Spleen (tissue), 11 donors: ENCODE data around the gene MED13L. TPM values are rescaled to one million over a fixed set of nuclear protein-coding genes. Genes with fewer than 3 reads are reported as not detected.

Source experiments
- DNase-seq: peaks from one replicate; pipeline ENCODE4 v3.0.0-alpha.2; 2020
- H3K27ac ChIP-seq, 8 donors: fragments of 200-600 bp; sonication (generic) in 7 of 8; 1 replicate in 4 of 8; 2 replicates in 4 of 8; pipeline versions ENCODE4 v1.5.0 to v1.8.0; 2016 to 2021; ENCODE audit warnings: inconsistent platforms in 4 of 8, mild to moderate bottlenecking in 4 of 8, moderate library complexity in 1 of 8
- H3K27me3 ChIP-seq, 7 donors: fragments of 200-600 bp; sonication (generic) in 6 of 7; replicated peaks in 1 of 7; 1 replicate in 4 of 7; 2 replicates in 3 of 7; pipeline versions ENCODE4 v1.5.0 to v1.8.0; 2016 to 2021; ENCODE audit warnings: inconsistent platforms in 3 of 7, mild to moderate bottlenecking in 1 of 7
- H3K36me3 ChIP-seq, 6 donors: fragments of 200-600 bp; sonication (generic) in 5 of 6; 1 replicate in 4 of 6; 2 replicates in 2 of 6; pipeline versions ENCODE4 v1.5.0 to v1.8.0; 2016 to 2021; ENCODE audit warnings: inconsistent platforms in 2 of 6
- H3K4me1 ChIP-seq, 6 donors: fragments of 200-600 bp; sonication (generic) in 5 of 6; 1 replicate in 3 of 6; 2 replicates in 3 of 6; pipeline versions ENCODE4 v1.5.0 to v1.8.0; 2016 to 2021; ENCODE audit warnings: inconsistent platforms in 3 of 6
- H3K4me3 ChIP-seq, 8 donors: fragments of 200-600 bp; sonication (generic) in 7 of 8; 1 replicate in 4 of 8; 2 replicates in 4 of 8; pipeline versions ENCODE4 v1.5.0 to v1.8.0; 2016 to 2021; ENCODE audit warnings: inconsistent platforms in 4 of 8, mild to moderate bottlenecking in 4 of 8, moderate library complexity in 2 of 8
- H3K9me3 ChIP-seq, 8 donors: fragments of 200-600 bp; sonication (generic) in 7 of 8; 1 replicate in 4 of 8; 2 replicates in 4 of 8; pipeline versions ENCODE4 v1.5.0 to v1.8.0; 2016 to 2021; ENCODE audit warnings: inconsistent platforms in 4 of 8
- POLR2A ChIP-seq, 3 donors: fragments of 450-650 bp; IDR thresholded peaks; one replicate each; pipeline ENCODE4 v1.5.1; 2017; ENCODE audit warnings: antibody characterized with exemption in 3 of 3, mild to moderate bottlenecking in 1 of 3
- POLR2AphosphoS5 ChIP-seq, 3 donors: sonication (generic); formaldehyde crosslinking; IDR thresholded peaks; one replicate each; pipeline ENCODE4 v1.5.1; 2017; ENCODE audit warnings: antibody characterized with exemption in 3 of 3
- WGBS, 5 donors: extraction: QIAGEN DNeasy Blood & Tissue Kit in 3 of 5; methylation state at CpG; one replicate each; pipeline versions ENCODE4 v1.1.5 to v1.1.7; 2013 to 2018; 5-methylcytosine and 5-hydroxymethylcytosine counted together
- intact Hi-C: fragments of 100-400 bp; cut with DNase I; formaldehyde crosslinking; loops from one replicate; pipeline ENCODE4 v1.15.0; 2023; ENCODE audit warnings: low total_unique reads
- polyA plus RNA-seq, 3 donors: library from polyadenylated mRNA; stranded (reverse); fragments of 200-250 nt; gene quantifications; one replicate each; pipeline ENCODE4 v1.2.1, GENCODE V29; 2013
- total RNA-seq, 7 donors: library from RNA; depleted of rRNA in 3 of 7; stranded (reverse); fragments of >200 nt in 3 of 7; fragmentation: NEBNext Ultra II Directional in 4 of 7; extraction: Animal tissue kit (Norgen Biotek cat#: 25700) in 4 of 7; gene quantifications; one replicate each; pipeline versions ENCODE4 v1.1.0 to v1.2.1, GENCODE V29; 2016 to 2021
- TF ChIP-seq, protein P1 (sequence below), 11 experiments: fragments of 200-600 bp in 7 of 11; fragments of 450-650 bp in 4 of 11; sonication (generic) in 4 of 11; IDR thresholded peaks in 8 of 11; conservative IDR thresholded peaks in 3 of 11; 1 replicate in 7 of 11; 2 replicates in 4 of 11; pipeline versions ENCODE4 v1.4.0 to v1.8.0; 2016 to 2021; ENCODE audit warnings: antibody characterized with exemption in 11 of 11, inconsistent platforms in 4 of 11, mild to moderate bottlenecking in 1 of 11
- donor health status: healthy with polysubstance abuse.
- donor health status: DM: no; HTN: no; CAD: no; lungs with moderate emphysema.
- donor health status: DM: no; HTN: no; CAD: no.
- donor health status: Bipolar disorder and iron deficiency.
- donor health status: healthy.
- donor health status: DM: no; HTN: no; CAD: no.
- donor health status: DM: yes; HTN: yes; CAD: no.

The MED13L gene
- total and polyA plus RNA-seq, 10 donors = 13.4 to 255 (median 185) TPM

DNA sequence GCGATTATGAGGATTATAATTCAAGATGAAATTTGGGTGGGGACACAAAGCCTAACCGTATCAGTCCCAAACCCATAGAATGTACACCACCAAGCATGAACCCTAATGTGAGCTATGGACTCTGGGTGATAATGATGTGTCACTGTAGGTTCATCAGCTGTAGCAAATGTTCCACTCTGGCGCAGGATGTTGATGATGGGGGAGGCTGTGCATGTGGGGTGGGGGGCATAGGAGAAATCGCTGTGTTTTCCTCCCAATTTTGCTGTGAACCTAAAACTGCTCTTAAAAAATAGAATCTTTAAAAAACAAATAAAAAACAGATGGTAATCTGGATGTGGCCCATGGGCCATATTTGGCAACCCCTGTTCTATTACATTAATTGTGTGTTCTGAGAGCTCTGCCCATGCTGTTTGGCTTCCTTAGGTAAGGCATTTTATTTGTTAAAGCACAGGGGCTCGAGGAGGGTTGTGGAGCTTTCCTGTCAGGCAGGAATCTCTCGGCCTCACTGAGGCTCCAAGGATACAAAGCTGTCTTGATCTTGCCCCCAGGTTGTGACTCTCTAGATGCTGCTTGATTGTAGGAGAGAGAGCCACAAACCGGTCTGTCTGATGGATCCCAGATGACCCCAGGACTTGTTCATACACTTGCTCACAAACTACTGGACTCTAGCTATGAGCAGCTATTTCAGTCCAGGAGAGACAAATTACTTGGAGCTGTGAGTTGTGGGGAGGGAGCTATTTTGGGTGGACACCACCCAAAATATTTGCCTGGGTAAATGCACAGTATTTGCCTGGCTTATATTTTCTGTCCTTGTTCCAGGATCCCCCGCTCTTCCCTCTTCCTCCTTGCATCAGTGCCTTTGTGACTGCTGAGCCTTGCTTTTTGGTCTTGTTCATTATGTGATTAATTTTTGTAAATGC is 340.2 kb downstream of the MED13L start:
- intact Hi-C loops = no loop called here
- H3K27me3 ChIP-seq = no peaks in the 10 kb centered on the region
- H3K27ac ChIP-seq = no peak overlapping the region
- peaks cover 0 to 16% (median 11%) of the 10 kb centered on the region in 8 donors for H3K9me3 ChIP-seq
- no peak for DNase-seq
- TF ChIP-seq, protein P1, sequence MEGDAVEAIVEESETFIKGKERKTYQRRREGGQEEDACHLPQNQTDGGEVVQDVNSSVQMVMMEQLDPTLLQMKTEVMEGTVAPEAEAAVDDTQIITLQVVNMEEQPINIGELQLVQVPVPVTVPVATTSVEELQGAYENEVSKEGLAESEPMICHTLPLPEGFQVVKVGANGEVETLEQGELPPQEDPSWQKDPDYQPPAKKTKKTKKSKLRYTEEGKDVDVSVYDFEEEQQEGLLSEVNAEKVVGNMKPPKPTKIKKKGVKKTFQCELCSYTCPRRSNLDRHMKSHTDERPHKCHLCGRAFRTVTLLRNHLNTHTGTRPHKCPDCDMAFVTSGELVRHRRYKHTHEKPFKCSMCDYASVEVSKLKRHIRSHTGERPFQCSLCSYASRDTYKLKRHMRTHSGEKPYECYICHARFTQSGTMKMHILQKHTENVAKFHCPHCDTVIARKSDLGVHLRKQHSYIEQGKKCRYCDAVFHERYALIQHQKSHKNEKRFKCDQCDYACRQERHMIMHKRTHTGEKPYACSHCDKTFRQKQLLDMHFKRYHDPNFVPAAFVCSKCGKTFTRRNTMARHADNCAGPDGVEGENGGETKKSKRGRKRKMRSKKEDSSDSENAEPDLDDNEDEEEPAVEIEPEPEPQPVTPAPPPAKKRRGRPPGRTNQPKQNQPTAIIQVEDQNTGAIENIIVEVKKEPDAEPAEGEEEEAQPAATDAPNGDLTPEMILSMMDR (IDR thresholded peaks at IDR 0.05 in 8 of 11, conservative IDR thresholded peaks at IDR 0.05 in 3 of 11) = no peak
- H3K4me1 ChIP-seq = no peaks in the 10 kb centered on the region
- no peaks in the 10 kb centered on the region for H3K36me3 ChIP-seq
- H3K4me3 ChIP-seq = no peak overlapping the region
- WGBS, 5 donors = 66 to 87% (median 85%) methylated on average over 8 of the region's 8 CpGs

DNA sequence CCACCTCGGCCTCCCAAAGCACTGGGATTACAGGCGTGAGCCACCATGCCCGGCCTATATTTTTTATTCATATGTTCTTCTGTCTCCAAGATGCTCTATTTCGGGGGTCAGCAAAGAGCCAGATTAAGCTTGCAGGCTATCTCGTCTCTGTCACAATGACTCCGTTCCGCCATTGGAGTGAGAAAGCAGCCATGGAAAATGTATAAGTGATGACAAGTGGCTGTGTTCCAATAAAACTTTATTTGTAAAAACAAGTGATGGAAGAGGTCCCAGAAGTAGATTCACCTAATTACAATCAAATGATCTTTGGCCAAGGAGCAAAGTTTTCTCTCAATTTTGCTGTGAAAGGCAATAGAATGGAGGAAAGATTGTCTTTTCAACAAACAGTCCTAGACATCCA is 342.6 kb downstream of the MED13L start:
- Histone ChIP-seq H3K27me3 (peaks cover 0 to 4% (median 0%) of the 10 kb centered on the region in 7 donors), H3K4me3 (no peak overlapping the region), H3K4me1 (no peaks in the 10 kb centered on the region), H3K9me3 (peaks cover 0 to 15% (median 10%) of the 10 kb centered on the region in 8 donors), H3K27ac (no peak overlapping the region), H3K36me3 (no peaks in the 10 kb centered on the region)
- DNase-seq = no peak
- intact Hi-C loops = no loop called here
- TF ChIP-seq POLR2AphosphoS5 (IDR thresholded peaks at IDR 0.05) = no peak
- TF ChIP-seq, protein P1 (IDR thresholded peaks at IDR 0.05 in 8 of 11, conservative IDR thresholded peaks at IDR 0.05 in 3 of 11) = no peak
- TF ChIP-seq POLR2A (IDR thresholded peaks at IDR 0.05) = no peak
- 81 to 96% (median 95%) methylated on average over 7 of the region's 7 CpGs for WGBS, 5 donors

DNA sequence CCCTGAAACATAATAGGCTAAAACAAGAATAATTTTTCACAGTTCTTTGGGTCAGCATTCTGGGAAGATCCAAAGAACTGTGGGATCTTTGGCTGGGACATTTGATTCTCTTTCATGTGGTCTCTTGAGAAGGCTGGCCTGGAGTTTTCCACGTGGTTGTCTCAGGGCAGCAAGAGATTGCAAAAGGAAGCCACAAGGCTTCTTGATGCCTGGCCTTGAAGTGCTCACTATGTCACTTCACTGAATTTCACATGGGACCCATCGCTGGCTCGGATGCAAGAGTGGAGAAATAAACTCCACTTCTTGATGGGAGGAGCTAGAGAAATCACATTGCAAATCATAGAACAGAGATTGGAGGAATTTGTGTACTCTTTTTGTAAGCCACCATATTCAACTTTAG is 343.4 kb downstream of the MED13L start:
- H3K4me1 ChIP-seq = no peaks in the 10 kb centered on the region
- TF ChIP-seq POLR2A (IDR thresholded peaks at IDR 0.05) (no peak), POLR2AphosphoS5 (IDR thresholded peaks at IDR 0.05) (no peak)
- TF ChIP-seq, protein P1 (IDR thresholded peaks at IDR 0.05 in 8 of 11, conservative IDR thresholded peaks at IDR 0.05 in 3 of 11) = no peak
- no peaks in the 10 kb centered on the region for H3K36me3 ChIP-seq
- peaks cover 0 to 4% (median 0%) of the 10 kb centered on the region in 7 donors for H3K27me3 ChIP-seq
- WGBS, 5 donors = 49 to 63% (median 55%) methylated on average over 3 of the region's 3 CpGs
- no peak overlapping the region for H3K27ac ChIP-seq
- H3K4me3 ChIP-seq = no peak overlapping the region
- no peak for DNase-seq
- intact Hi-C loops = no loop called here
- H3K9me3 ChIP-seq = peaks cover 0 to 7% (median 7%) of the 10 kb centered on the region in 8 donors

DNA sequence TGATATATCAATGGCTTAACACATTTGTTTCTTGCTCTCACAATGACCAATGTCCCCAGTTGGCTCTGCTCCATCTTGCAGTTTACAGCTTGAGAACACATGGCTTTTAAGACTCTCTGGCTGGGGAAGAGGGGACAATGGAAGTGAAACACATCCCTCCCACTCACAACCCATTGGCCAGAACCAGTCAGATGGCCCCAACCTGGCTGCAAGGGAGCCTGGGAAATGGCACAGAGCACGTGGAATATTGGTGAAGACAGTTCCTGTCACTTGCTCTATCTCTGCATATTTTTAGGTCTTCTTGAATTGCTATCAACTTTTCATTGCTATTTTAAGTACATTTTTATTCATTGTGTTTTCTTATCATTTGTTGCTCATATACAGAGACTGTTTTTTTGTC is 345.4 kb downstream of the MED13L start:
- Histone ChIP-seq H3K36me3 (no peaks in the 10 kb centered on the region), H3K4me3 (no peak overlapping the region), H3K27ac (no peak overlapping the region), H3K27me3 (peaks cover 0 to 4% (median 0%) of the 10 kb centered on the region in 7 donors), H3K4me1 (no peaks in the 10 kb centered on the region), H3K9me3 (no peaks in the 10 kb centered on the region)
- WGBS, 5 donors = 0 to 55% (median 38%) methylated on average over 1 of the region's 1 CpG
- intact Hi-C loops = no loop called here
- DNase-seq = no peak
- no peak for TF ChIP-seq POLR2AphosphoS5 (IDR thresholded peaks at IDR 0.05)
